Gastrocnemius medialis (tissue), 4 donors: ENCODE data around the gene SYT15.
"Not testable (repeated sequence)": the region's sequence is repeated elsewhere in the genome, so short reads cannot be mapped to it uniquely, and the experiment has no call there.

Experiments
- CTCF ChIP-seq, 5 experiments: fragments of 450-650 bp in 3 of 5; fragments of 200-600 bp in 2 of 5; sonication (generic) in 2 of 5; IDR thresholded peaks in 4 of 5; conservative IDR thresholded peaks in 1 of 5; 1 replicate in 4 of 5; 2 replicates in 1 of 5; pipeline ENCODE4 v1.5.1; 2016 to 2019; ENCODE audit warnings: antibody characterized with exemption in 5 of 5, mild to moderate bottlenecking in 3 of 5, moderate library complexity in 3 of 5
- POLR2A ChIP-seq, 2 donors: fragments of 450-650 bp; IDR thresholded peaks; one replicate each; pipeline ENCODE4 v1.6.1; 2017; ENCODE audit warnings: antibody characterized with exemption in 2 of 2, mild to moderate bottlenecking in 2 of 2, moderate library complexity in 2 of 2

- TF ChIP-seq CTCF (IDR thresholded peaks at IDR 0.05 in 4 of 5, conservative IDR thresholded peaks at IDR 0.05 in 1 of 5); POLR2A (IDR thresholded peaks at IDR 0.05): not testable (repeated sequence)
Observed at GRCh38 chr10:46585246-46585645, 6.3 kb downstream of the SYT15 start.
